ENCODE data around the gene MAPK11. TPM values are rescaled to one million over a fixed set of nuclear protein-coding genes. Genes with fewer than 3 reads are reported as not detected.
A peak's percentile ranks its signal among the peaks of the same experiment; 100 is the strongest.

MAPK11 gene
- total RNA-seq, 1 donor from 2014 or later = 8.4 TPM

- H3K4me3 ChIP-seq (ENCODE audit: low read depth, low read length) = peak overlapping the region; percentile 19
- no peak for DNase-seq (ENCODE audit: low read depth)
- no peak for TF ChIP-seq CTCF (conservative IDR thresholded peaks at IDR 0.05; ENCODE audit: low read depth, low read length)
These were observed 33.8 kb upstream of the MAPK11 start for GRCh38 chr22:50303848-50304527.

GRCh38 chr22:50303515-50303847 is 33.3 kb upstream of the MAPK11 start:
- TF ChIP-seq CTCF (conservative IDR thresholded peaks at IDR 0.05; ENCODE audit: low read depth, low read length) = no peak
- no peak for DNase-seq (ENCODE audit: low read depth)
- peak overlapping the region; percentile 14 for H3K4me3 ChIP-seq (ENCODE audit: low read depth, low read length)

- no peak for DNase-seq (ENCODE audit: low read depth)
- no peak overlapping the region for H3K4me3 ChIP-seq (ENCODE audit: low read depth, low read length)
- TF ChIP-seq CTCF (conservative IDR thresholded peaks at IDR 0.05; ENCODE audit: low read depth, low read length) = no peak
These were observed 32.4 kb upstream of the MAPK11 start for GRCh38 chr22:50302564-50302963.

- DNase-seq (ENCODE audit: low read depth) = no peak
- no peak for TF ChIP-seq CTCF (conservative IDR thresholded peaks at IDR 0.05; ENCODE audit: low read depth, low read length)
- no peak overlapping the region for H3K4me3 ChIP-seq (ENCODE audit: low read depth, low read length)
These were observed 31.9 kb upstream of the MAPK11 start for GRCh38 chr22:50302041-50302541.

- no peak for DNase-seq (ENCODE audit: low read depth)
- H3K4me3 ChIP-seq (ENCODE audit: low read depth, low read length) = no peak overlapping the region
- TF ChIP-seq CTCF (conservative IDR thresholded peaks at IDR 0.05; ENCODE audit: low read depth, low read length) = no peak
These were observed 31.4 kb upstream of the MAPK11 start for GRCh38 chr22:50301581-50301991.

- DNase-seq (ENCODE audit: low read depth) = no peak
- H3K4me3 ChIP-seq (ENCODE audit: low read depth, low read length) = no peak overlapping the region
- no peak for TF ChIP-seq CTCF (conservative IDR thresholded peaks at IDR 0.05; ENCODE audit: low read depth, low read length)
These were observed 30.6 kb upstream of the MAPK11 start for GRCh38 chr22:50300620-50301257.
